Sigmoid colon (tissue), 4 donors: Measurements from ENCODE around the gene SCARB1.

Source experiments
- CTCF ChIP-seq, 4 experiments: fragments of 450-650 bp in 3 of 4; fragments of 200-600 bp in 1 of 4; IDR thresholded peaks; one replicate each; pipeline ENCODE4 v1.5.1; 2016 to 2019; ENCODE audit warnings: antibody characterized with exemption in 4 of 4, mild to moderate bottlenecking in 3 of 4, moderate library complexity in 2 of 4
- EP300 ChIP-seq, 4 donors: sonication (generic); formaldehyde crosslinking; IDR thresholded peaks; one replicate each; pipeline ENCODE4 v1.6.1; 2017; ENCODE audit warnings: antibody characterized with exemption in 4 of 4
- POLR2A ChIP-seq, 2 donors: fragments of 450-650 bp; IDR thresholded peaks; one replicate each; pipeline ENCODE4 v1.6.1; 2016; ENCODE audit warnings: antibody characterized with exemption in 2 of 2, mild to moderate bottlenecking in 2 of 2, moderate library complexity in 2 of 2

GRCh38 chr12:124876171-124876570 is 12.5 kb upstream of the SCARB1 start:
- TF ChIP-seq CTCF (IDR thresholded peaks at IDR 0.05) (no peak), POLR2A (IDR thresholded peaks at IDR 0.05) (no peak), EP300 (IDR thresholded peaks at IDR 0.05) (no peak)
